ENCODE results near the gene TMEM69.
"Not testable (repeated sequence)": the region's sequence is repeated elsewhere in the genome, so short reads cannot be mapped to it uniquely, and the experiment has no call there.

TMEM69 gene

GRCh38 chr1:45739137-45739536 lies 51.2 kb downstream of the TMEM69 start (continued):
- TF ChIP-seq ZNF26 (tag by site-specific recombination; IDR thresholded peaks at IDR 0.05) (no peak), TCF7L2 (IDR thresholded peaks at IDR 0.05; ENCODE audit: borderline replicate concordance, low read depth, low read length) (no peak), ZNF37A (tag by site-specific recombination; IDR thresholded peaks at IDR 0.05) (no peak), KLF16 (tag by site-specific recombination; IDR thresholded peaks at IDR 0.05) (no peak), ZNF23 (tag by site-specific recombination; IDR thresholded peaks at IDR 0.05; ENCODE audit: borderline replicate concordance) (no peak), TRIM28 (IDR thresholded peaks at IDR 0.05; ENCODE audit: borderline replicate concordance, low read length) (no peak)
- TF ChIP-seq, protein P1, sequence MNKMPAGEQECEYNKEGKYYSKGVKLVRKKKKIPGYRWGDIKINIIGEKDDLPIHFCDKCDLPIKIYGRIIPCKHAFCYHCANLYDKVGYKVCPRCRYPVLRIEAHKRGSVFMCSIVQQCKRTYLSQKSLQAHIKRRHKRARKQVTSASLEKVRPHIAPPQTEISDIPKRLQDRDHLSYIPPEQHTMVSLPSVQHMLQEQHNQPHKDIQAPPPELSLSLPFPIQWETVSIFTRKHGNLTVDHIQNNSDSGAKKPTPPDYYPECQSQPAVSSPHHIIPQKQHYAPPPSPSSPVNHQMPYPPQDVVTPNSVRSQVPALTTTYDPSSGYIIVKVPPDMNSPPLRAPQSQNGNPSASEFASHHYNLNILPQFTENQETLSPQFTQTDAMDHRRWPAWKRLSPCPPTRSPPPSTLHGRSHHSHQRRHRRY (tag by site-specific recombination; IDR thresholded peaks at IDR 0.05), result no peak

DNA sequence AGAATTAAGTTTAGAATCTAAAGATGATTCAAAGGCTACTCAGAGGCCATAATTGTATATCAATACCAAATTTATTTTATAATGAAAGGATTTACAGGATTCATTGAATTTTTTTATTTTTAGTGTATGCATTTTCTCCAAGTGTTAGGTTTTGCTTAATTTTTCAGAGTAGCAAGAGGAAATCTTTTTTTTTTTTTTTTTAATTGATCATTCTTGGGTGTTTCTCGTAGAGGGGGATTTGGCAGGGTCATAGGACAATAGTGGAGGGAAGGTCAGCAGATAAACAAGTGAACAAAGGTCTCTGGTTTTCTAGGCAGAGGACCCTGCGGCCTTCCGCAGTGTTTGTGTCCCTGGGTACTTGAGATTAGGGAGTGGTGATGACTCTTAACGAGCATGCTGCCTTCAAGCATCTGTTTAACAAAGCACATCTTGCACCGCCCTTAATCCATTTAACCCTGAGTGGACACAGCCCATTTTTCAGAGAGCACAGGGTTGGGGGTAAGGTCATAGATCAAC lies 51.7 kb downstream of the TMEM69 start:
- H3K4me1 ChIP-seq (ENCODE audit: control insufficient read depth, insufficient read depth, low read length); H3K27ac ChIP-seq (ENCODE audit: extremely low read depth, low read depth, low read length); CTCF ChIA-PET; H3K4me3 ChIP-seq (ENCODE audit: low read depth, low read length); H3K9me3 ChIP-seq (ENCODE audit: control insufficient read depth, insufficient read depth, low read depth, low read length); POLR2A ChIA-PET: not testable (repeated sequence)
- peaks cover 4 to 20% of the 10 kb centered on the region in 2 experiments; a peak in 2 of 3 replicates for H3K36me3 ChIP-seq (ENCODE audit: control insufficient read depth in 2 of 2, insufficient read depth in 1 of 2, low read length in 2 of 2)
